WTC11 (cell line): ENCODE results near the gene YIPF6. TPM values are rescaled to one million over a fixed set of nuclear protein-coding genes. Genes with fewer than 3 reads are reported as not detected.
A peak's percentile ranks its signal among the peaks of the same experiment; 100 is the strongest.

Experiments
- ATAC-seq: fragments of 200-7000 bp; cut with Tn5 transposase; 2 replicates; pipeline ENCODE4 v1.10.0; 2021; ENCODE audit warnings: mild to moderate bottlenecking, moderate library complexity
- CTCF ChIA-PET: fragments of 300-600 bp; sonication (Branson Sonifier 250); formaldehyde crosslinking; loops from one replicate; lab custom pipeline; 2021; ENCODE audit warnings: antibody characterized with exemption; lab: Charles Lee
- POLR2A ChIA-PET: fragments of 350-600 bp; sonication (Branson Sonifier 250); formaldehyde crosslinking; loops from one replicate; lab custom pipeline; 2021; ENCODE audit warnings: antibody characterized with exemption; lab: Charles Lee
- DNase-seq: peaks from one replicate; pipeline ENCODE4 v3.0.0; 2021; ENCODE audit warnings: low spot score
- H3K27ac Mint-ChIP-seq: 2 replicates; pipeline ENCODE4 v1.8.0; 2021; ENCODE audit warnings: mixed read lengths
- H3K27me3 Mint-ChIP-seq: 2 replicates; pipeline ENCODE4 v1.8.0; 2021; ENCODE audit warnings: low read depth, mild to moderate bottlenecking, moderate library complexity, mixed read lengths
- H3K36me3 Mint-ChIP-seq: 2 replicates; pipeline ENCODE4 v1.8.0; 2021; ENCODE audit warnings: mixed read lengths
- H3K4me1 Mint-ChIP-seq: 2 replicates; pipeline ENCODE4 v1.8.0; 2022; ENCODE audit warnings: mixed read lengths
- H3K4me3 Mint-ChIP-seq: 2 replicates; pipeline ENCODE4 v1.8.0; 2021; ENCODE audit warnings: mild to moderate bottlenecking, moderate library complexity, mixed read lengths
- H3K9me3 Mint-ChIP-seq: 2 replicates; pipeline ENCODE4 v1.8.0; 2021; ENCODE audit warnings: mixed read lengths
- EMX1 ChIP-seq: fragments of 250-450 bp; sonication (Bioruptor Pico); IDR thresholded peaks from 2 replicates; pipeline ENCODE4 v1.8.0; 2021; ENCODE audit warnings: mild to moderate bottlenecking
- GTF2I ChIP-seq: fragments of 250-450 bp; sonication (Bioruptor Pico); conservative IDR thresholded peaks from 2 replicates; pipeline ENCODE4 v1.4.0; 2021; ENCODE audit warnings: mild to moderate bottlenecking
- IRF2 ChIP-seq: sonication (generic); formaldehyde crosslinking; IDR thresholded peaks from 2 replicates; pipeline ENCODE4 v1.8.0; 2022; ENCODE audit warnings: low read depth, missing genetic modification reagents, borderline replicate concordance
- KAT7 ChIP-seq: sonication (generic); formaldehyde crosslinking; IDR thresholded peaks from 2 replicates; pipeline ENCODE4 v1.8.1; 2023; ENCODE audit warnings: missing genetic modification reagents, mild to moderate bottlenecking, borderline replicate concordance
- TCF7 ChIP-seq: sonication (generic); formaldehyde crosslinking; IDR thresholded peaks from 2 replicates; pipeline ENCODE4 v1.8.0; 2022; ENCODE audit warnings: mild to moderate bottlenecking, low read depth, missing genetic modification reagents, moderate library complexity
- ZBTB21 ChIP-seq: sonication (generic); formaldehyde crosslinking; IDR thresholded peaks from 2 replicates; pipeline ENCODE4 v1.8.1; 2023; ENCODE audit warnings: mild to moderate bottlenecking, missing genetic modification reagents, borderline replicate concordance
- ZNF219 ChIP-seq: sonication (generic); formaldehyde crosslinking; IDR thresholded peaks from 2 replicates; pipeline ENCODE4 v1.8.0; 2023; ENCODE audit warnings: missing genetic modification reagents, mild to moderate bottlenecking, borderline replicate concordance
- ZNF317 ChIP-seq: sonication (generic); formaldehyde crosslinking; IDR thresholded peaks from 2 replicates; pipeline ENCODE4 v1.8.1; 2023; ENCODE audit warnings: low read depth, mild to moderate bottlenecking, moderate library complexity, missing genetic modification reagents, borderline replicate concordance
- total RNA-seq: library from RNA; stranded (reverse); gene quantifications from 3 replicates; pipeline ENCODE4 v1.2.3, GENCODE V29; 2021
- TF ChIP-seq, protein P1 (sequence below): sonication (generic); formaldehyde crosslinking; IDR thresholded peaks from 2 replicates; pipeline ENCODE4 v1.8.1; 2023; ENCODE audit warnings: mild to moderate bottlenecking, missing genetic modification reagents, borderline replicate concordance
- TF ChIP-seq, protein P2 (sequence below): fragments of 200-600 bp; IDR thresholded peaks from 2 replicates; pipeline ENCODE4 v1.8.0; 2022; ENCODE audit warnings: antibody characterized with exemption
- TF ChIP-seq, protein P3 (sequence below): sonication (generic); formaldehyde crosslinking; conservative IDR thresholded peaks from 2 replicates; pipeline ENCODE4 v1.8.1; 2023; ENCODE audit warnings: mild to moderate bottlenecking, low read depth, missing genetic modification reagents, moderate library complexity
- TF ChIP-seq, protein P4 (sequence below): sonication (generic); formaldehyde crosslinking; IDR thresholded peaks from 2 replicates; pipeline ENCODE4 v1.8.1; 2023; ENCODE audit warnings: mild to moderate bottlenecking, missing genetic modification reagents, moderate library complexity
- TF ChIP-seq, protein P5 (sequence below): sonication (generic); formaldehyde crosslinking; IDR thresholded peaks from 2 replicates; pipeline ENCODE4 v1.8.1; 2023; ENCODE audit warnings: mild to moderate bottlenecking, missing genetic modification reagents, moderate library complexity
- TF ChIP-seq, protein P6 (sequence below): sonication (generic); formaldehyde crosslinking; IDR thresholded peaks from 2 replicates; pipeline ENCODE4 v1.8.1; 2023; ENCODE audit warnings: mild to moderate bottlenecking, missing genetic modification reagents

Gene YIPF6
- total RNA-seq, 1 experiment from 2014 or later = 34.2 TPM

DNA sequence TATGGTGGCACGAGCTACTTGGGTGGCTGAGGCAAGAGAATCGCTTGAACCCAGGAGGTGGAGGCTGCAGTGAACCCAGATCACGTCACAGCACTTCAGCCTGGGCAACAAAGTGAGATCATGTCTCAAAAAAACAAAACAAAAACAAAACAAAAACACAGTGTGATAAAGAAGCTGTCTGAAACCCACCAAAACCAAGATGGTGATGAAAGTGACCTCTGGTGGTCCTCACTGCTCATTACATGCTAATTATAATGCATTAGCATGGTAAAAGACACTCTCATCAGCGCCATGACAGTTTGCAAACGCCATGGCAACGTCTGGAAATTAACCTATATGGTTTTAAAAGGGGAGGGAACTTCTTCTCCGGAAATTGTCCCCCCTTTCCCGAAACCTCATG lies 36.2 kb upstream of the YIPF6 start:
- Mint-ChIP-seq H3K27me3 (no peaks in the 10 kb centered on the region), H3K4me1 (peaks cover 5% of the 10 kb centered on the region), H3K27ac (no peak overlapping the region)
- DNase-seq = peak; percentile 12
- ChIA-PET CTCF (interaction anchor here (1.0 to 1.5 kb wide), 3 partner anchors 29 to 266 kb away, joined by 3 to 13 read pairs (median 3); partner anchors contain the start of gene OPHN1), POLR2A (no interaction called here)
- peak; percentile 60 for ATAC-seq
- TF ChIP-seq, protein P1, sequence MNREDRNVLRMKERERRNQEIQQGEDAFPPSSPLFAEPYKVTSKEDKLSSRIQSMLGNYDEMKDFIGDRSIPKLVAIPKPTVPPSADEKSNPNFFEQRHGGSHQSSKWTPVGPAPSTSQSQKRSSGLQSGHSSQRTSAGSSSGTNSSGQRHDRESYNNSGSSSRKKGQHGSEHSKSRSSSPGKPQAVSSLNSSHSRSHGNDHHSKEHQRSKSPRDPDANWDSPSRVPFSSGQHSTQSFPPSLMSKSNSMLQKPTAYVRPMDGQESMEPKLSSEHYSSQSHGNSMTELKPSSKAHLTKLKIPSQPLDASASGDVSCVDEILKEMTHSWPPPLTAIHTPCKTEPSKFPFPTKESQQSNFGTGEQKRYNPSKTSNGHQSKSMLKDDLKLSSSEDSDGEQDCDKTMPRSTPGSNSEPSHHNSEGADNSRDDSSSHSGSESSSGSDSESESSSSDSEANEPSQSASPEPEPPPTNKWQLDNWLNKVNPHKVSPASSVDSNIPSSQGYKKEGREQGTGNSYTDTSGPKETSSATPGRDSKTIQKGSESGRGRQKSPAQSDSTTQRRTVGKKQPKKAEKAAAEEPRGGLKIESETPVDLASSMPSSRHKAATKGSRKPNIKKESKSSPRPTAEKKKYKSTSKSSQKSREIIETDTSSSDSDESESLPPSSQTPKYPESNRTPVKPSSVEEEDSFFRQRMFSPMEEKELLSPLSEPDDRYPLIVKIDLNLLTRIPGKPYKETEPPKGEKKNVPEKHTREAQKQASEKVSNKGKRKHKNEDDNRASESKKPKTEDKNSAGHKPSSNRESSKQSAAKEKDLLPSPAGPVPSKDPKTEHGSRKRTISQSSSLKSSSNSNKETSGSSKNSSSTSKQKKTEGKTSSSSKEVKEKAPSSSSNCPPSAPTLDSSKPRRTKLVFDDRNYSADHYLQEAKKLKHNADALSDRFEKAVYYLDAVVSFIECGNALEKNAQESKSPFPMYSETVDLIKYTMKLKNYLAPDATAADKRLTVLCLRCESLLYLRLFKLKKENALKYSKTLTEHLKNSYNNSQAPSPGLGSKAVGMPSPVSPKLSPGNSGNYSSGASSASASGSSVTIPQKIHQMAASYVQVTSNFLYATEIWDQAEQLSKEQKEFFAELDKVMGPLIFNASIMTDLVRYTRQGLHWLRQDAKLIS (CRISPR knock-in tag) = no peak
- TF ChIP-seq, protein P2, sequence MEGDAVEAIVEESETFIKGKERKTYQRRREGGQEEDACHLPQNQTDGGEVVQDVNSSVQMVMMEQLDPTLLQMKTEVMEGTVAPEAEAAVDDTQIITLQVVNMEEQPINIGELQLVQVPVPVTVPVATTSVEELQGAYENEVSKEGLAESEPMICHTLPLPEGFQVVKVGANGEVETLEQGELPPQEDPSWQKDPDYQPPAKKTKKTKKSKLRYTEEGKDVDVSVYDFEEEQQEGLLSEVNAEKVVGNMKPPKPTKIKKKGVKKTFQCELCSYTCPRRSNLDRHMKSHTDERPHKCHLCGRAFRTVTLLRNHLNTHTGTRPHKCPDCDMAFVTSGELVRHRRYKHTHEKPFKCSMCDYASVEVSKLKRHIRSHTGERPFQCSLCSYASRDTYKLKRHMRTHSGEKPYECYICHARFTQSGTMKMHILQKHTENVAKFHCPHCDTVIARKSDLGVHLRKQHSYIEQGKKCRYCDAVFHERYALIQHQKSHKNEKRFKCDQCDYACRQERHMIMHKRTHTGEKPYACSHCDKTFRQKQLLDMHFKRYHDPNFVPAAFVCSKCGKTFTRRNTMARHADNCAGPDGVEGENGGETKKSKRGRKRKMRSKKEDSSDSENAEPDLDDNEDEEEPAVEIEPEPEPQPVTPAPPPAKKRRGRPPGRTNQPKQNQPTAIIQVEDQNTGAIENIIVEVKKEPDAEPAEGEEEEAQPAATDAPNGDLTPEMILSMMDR = peak; percentile 53
- no peak for TF ChIP-seq TCF7 (CRISPR knock-in tag)
- TF ChIP-seq, all 79 proteins: peak for 1
- Mint-ChIP-seq H3K4me3 (no peak overlapping the region), H3K36me3 (no peaks in the 10 kb centered on the region), H3K9me3 (no peaks in the 10 kb centered on the region)

DNA sequence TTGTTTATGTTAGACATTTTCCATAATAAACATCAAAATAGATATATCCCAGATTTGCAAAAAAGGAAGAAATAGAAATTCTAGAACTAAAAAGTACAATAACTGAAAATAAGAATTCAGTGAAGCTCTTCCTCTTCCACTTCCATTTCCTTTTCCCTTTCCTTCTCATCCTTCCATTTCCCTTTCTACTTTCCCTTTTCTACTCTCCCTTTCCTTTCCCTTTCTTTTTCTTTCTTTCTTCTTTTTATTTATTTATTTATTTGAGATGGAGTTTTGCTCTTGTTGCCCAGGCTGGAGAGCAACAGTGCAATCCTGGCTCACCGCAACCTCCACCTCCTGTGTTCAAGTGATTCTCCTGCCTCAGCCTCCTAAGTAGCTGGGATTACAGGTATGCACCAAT lies 35.0 kb upstream of the YIPF6 start:
- POLR2A ChIA-PET = no interaction called here
- no peak overlapping the region for H3K4me3 Mint-ChIP-seq
- no peaks in the 10 kb centered on the region for H3K9me3 Mint-ChIP-seq
- H3K27me3 Mint-ChIP-seq = no peaks in the 10 kb centered on the region
- TF ChIP-seq, protein P1 (CRISPR knock-in tag) = no peak
- TF ChIP-seq, all 79 proteins: peak for 0
- H3K4me1 Mint-ChIP-seq = peaks cover 5% of the 10 kb centered on the region
- no peaks in the 10 kb centered on the region for H3K36me3 Mint-ChIP-seq
- DNase-seq = no peak
- H3K27ac Mint-ChIP-seq = no peak overlapping the region
- CTCF ChIA-PET = interaction anchor here (2.4 kb wide), 1 partner anchor 267 kb away, joined by 9 read pairs; no protein-coding TSS in a partner anchor
- no peak for ATAC-seq

DNA sequence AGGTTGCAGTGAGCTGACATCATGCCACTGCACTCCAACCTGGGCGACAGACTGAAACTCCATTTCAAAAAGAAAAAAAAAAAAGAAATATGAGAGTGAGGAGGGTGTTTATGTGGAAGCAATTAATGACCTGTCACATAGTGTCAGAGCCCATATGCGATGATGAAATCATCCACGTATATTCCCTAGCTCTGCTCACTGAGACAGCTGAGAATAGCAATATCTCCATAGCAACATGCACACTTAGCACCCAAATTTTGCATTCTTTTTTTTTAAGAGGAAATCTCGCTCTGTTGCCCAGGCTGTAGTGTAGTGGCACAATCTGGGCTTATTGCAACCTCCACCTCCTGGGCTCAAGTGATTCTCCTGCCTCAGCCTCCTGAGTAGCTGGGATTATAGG lies 34.1 kb upstream of the YIPF6 start:
- no peak for DNase-seq
- no peak for ATAC-seq
- POLR2A ChIA-PET = no interaction called here
- Mint-ChIP-seq H3K27me3 (no peaks in the 10 kb centered on the region), H3K4me3 (no peak overlapping the region), H3K4me1 (peaks cover 5% of the 10 kb centered on the region), H3K9me3 (no peaks in the 10 kb centered on the region), H3K36me3 (no peaks in the 10 kb centered on the region), H3K27ac (no peak overlapping the region)
- CTCF ChIA-PET = interaction anchor here (2.4 kb wide), 1 partner anchor 268 kb away, joined by 9 read pairs; no protein-coding TSS in a partner anchor
- TF ChIP-seq KAT7 = no peak
- TF ChIP-seq, protein P3, sequence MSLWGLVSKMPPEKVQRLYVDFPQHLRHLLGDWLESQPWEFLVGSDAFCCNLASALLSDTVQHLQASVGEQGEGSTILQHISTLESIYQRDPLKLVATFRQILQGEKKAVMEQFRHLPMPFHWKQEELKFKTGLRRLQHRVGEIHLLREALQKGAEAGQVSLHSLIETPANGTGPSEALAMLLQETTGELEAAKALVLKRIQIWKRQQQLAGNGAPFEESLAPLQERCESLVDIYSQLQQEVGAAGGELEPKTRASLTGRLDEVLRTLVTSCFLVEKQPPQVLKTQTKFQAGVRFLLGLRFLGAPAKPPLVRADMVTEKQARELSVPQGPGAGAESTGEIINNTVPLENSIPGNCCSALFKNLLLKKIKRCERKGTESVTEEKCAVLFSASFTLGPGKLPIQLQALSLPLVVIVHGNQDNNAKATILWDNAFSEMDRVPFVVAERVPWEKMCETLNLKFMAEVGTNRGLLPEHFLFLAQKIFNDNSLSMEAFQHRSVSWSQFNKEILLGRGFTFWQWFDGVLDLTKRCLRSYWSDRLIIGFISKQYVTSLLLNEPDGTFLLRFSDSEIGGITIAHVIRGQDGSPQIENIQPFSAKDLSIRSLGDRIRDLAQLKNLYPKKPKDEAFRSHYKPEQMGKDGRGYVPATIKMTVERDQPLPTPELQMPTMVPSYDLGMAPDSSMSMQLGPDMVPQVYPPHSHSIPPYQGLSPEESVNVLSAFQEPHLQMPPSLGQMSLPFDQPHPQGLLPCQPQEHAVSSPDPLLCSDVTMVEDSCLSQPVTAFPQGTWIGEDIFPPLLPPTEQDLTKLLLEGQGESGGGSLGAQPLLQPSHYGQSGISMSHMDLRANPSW = no peak
- no peak for TF ChIP-seq EMX1 (CRISPR knock-in tag)
- TF ChIP-seq, protein P4, sequence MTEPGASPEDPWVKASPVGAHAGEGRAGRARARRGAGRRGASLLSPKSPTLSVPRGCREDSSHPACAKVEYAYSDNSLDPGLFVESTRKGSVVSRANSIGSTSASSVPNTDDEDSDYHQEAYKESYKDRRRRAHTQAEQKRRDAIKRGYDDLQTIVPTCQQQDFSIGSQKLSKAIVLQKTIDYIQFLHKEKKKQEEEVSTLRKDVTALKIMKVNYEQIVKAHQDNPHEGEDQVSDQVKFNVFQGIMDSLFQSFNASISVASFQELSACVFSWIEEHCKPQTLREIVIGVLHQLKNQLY (CRISPR knock-in tag) = no peak
- no peak for TF ChIP-seq IRF2 (CRISPR knock-in tag)
- TF ChIP-seq ZBTB21 (CRISPR knock-in tag) = no peak
- TF ChIP-seq, protein P5, sequence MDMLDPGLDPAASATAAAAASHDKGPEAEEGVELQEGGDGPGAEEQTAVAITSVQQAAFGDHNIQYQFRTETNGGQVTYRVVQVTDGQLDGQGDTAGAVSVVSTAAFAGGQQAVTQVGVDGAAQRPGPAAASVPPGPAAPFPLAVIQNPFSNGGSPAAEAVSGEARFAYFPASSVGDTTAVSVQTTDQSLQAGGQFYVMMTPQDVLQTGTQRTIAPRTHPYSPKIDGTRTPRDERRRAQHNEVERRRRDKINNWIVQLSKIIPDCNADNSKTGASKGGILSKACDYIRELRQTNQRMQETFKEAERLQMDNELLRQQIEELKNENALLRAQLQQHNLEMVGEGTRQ (CRISPR knock-in tag) = no peak
- no peak for TF ChIP-seq ZNF219
- no peak for TF ChIP-seq ZNF317
- TF ChIP-seq, protein P6, sequence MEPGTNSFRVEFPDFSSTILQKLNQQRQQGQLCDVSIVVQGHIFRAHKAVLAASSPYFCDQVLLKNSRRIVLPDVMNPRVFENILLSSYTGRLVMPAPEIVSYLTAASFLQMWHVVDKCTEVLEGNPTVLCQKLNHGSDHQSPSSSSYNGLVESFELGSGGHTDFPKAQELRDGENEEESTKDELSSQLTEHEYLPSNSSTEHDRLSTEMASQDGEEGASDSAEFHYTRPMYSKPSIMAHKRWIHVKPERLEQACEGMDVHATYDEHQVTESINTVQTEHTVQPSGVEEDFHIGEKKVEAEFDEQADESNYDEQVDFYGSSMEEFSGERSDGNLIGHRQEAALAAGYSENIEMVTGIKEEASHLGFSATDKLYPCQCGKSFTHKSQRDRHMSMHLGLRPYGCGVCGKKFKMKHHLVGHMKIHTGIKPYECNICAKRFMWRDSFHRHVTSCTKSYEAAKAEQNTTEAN (CRISPR knock-in tag) = no peak
- no peak for TF ChIP-seq GTF2I (CRISPR knock-in tag)
